ENCODE data around the gene GNL1.

Gene GNL1

GRCh38 chr6:30494291-30494861, 61.9 kb downstream of the GNL1 start:
- DNase-seq: no peak

- DNase-seq: no peak
Measured at GRCh38 chr6:30493643-30494250, 62.5 kb downstream of the GNL1 start.

DNA sequence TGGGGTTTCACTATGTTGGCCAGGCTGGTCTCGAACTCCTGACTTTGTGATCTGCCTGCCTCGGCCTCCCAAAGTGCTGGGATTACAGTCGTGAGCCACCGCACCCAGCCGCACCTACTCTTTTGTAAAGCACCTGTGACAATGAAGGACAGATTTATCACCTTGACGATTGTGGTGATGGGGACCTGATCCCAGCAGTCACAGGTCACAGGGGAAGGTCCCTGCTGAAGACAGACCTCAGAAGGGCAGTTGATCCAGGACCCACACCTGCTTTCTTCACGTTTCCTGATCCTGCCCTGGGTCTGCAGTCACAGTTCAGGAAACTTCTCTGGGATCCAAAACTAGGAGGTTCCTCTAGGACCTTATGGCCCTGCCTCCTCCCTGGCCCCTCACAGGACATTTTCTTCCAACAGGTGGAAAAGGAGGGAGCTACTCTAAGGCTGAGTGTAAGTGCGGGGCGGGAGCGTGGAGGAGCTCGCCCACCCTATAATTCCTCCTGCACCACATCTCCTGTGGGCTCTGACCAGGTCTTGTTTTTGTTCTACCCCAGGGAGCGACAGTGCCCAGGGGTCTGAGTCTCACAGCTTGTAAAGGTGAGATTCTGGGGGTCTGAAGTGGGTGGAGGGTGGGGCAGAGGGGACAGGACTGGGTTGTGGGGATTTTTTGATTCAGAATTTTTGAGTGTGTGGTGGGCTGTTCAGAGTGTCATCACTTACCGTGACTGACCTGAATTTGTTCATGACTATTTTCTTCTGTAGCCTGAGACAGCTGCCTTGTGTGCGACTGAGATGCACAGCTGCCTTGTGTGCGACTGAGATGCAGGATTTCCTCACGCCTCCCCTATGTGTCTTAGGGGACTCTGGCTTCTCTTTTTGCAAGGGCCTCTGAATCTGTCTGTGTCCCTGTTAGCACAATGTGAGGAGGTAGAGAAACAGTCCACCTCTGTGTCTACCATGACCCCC, 64.0 kb downstream of the GNL1 start:
- DNase-seq: no peak
